Measurements from ENCODE around the gene CCDC81. TPM values are rescaled to one million over a fixed set of nuclear protein-coding genes. Genes with fewer than 3 reads are reported as not detected.

The CCDC81 gene
- total and polyA plus RNA-seq, 9 of the 15 experiments (the other 6 are each of a cell fraction or from before 2014, with no cell fraction given) = 0.16 to 1.0 (median 0.41) TPM

DNA sequence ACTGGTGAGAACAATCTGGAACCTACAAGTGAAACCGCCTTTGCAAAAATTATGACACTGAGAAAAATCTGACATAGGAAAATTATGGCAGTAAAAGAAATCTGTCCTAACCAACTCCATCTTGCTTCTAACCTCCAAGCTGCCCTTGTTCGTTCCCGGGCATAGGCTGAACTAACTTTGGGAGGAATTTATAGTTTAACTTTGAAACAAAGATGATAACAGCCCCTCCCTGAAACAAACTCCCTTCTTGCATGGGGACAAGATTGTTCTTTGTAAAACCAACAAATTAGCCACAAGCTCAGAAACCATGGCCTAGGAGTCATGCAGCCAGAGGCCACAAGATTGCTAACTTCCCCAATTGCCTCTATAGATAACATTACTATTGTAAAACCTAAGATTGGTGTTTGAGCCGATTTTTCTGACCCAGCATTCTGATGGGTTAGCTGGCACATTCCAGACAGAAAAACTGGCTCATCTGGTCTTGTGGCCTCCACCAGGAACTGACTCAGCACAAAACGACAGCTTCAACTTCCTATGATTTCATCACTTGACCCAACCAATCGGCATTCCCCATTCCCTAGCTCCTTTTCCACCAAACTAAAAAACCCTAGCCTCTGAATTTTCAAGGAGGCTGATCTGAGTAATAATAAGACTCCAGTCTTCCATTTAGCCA lies 3.6 kb upstream of the CCDC81 start (continued):
- TF ChIP-seq, protein P1, sequence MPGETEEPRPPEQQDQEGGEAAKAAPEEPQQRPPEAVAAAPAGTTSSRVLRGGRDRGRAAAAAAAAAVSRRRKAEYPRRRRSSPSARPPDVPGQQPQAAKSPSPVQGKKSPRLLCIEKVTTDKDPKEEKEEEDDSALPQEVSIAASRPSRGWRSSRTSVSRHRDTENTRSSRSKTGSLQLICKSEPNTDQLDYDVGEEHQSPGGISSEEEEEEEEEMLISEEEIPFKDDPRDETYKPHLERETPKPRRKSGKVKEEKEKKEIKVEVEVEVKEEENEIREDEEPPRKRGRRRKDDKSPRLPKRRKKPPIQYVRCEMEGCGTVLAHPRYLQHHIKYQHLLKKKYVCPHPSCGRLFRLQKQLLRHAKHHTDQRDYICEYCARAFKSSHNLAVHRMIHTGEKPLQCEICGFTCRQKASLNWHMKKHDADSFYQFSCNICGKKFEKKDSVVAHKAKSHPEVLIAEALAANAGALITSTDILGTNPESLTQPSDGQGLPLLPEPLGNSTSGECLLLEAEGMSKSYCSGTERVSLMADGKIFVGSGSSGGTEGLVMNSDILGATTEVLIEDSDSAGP (CRISPR knock-in tag; IDR thresholded peaks at IDR 0.05) = no peak
- TF ChIP-seq DMBX1 (CRISPR knock-in tag; IDR thresholded peaks at IDR 0.05; ENCODE audit: borderline replicate concordance) (peak; percentile 70; the same call in 1 of the 2 replicates), MAFG (tag; conservative IDR thresholded peaks at IDR 0.05) (peak; percentile 93), TEAD4 (IDR thresholded peaks at IDR 0.05; ENCODE audit: low read length) (peak; percentile 42; the same call in 1 of the 2 replicates), TEAD4 (CRISPR knock-in tag; IDR thresholded peaks at IDR 0.05; ENCODE audit: borderline replicate concordance) (0 out of 2 replicates have a peak, but pooled peaks have one; percentile 34), NR4A1 (CRISPR knock-in tag; IDR thresholded peaks at IDR 0.05) (no peak), NR4A1 (tag; IDR thresholded peaks at IDR 0.05) (0 out of 2 replicates have a peak, but pooled peaks have one; percentile 38), PTTG1 (tag; IDR thresholded peaks at IDR 0.05; ENCODE audit: low read depth) (peak; percentile 72), ZBTB17 (CRISPR knock-in tag; IDR thresholded peaks at IDR 0.05) (peak; percentile 32; the same call in 1 of the 2 replicates), ZNF311 (CRISPR knock-in tag; IDR thresholded peaks at IDR 0.05) (0 out of 2 replicates have a peak, but pooled peaks have one; percentile 59), ZNF740 (CRISPR knock-in tag; IDR thresholded peaks at IDR 0.05) (no peak), ZNF740 (tag; IDR thresholded peaks at IDR 0.05) (peak in 1 of 2 experiments; percentile 71; a peak in 1 of 4 replicates), ZNF175 (CRISPR knock-in tag; IDR thresholded peaks at IDR 0.05; ENCODE audit: low read depth) (0 out of 2 replicates have a peak, but pooled peaks have one; percentile 27), CHCHD3 (CRISPR knock-in tag; IDR thresholded peaks at IDR 0.05) (no peak), CC2D1A (IDR thresholded peaks at IDR 0.05) (peak; percentile 29; the same call in 1 of the 2 replicates), FOSL1 (tag; conservative IDR thresholded peaks at IDR 0.05) (peak; percentile 37; the same call in 1 of the 2 replicates), BMI1 (IDR thresholded peaks at IDR 0.05; ENCODE audit: low read length) (no peak)
- TF ChIP-seq, protein P2, sequence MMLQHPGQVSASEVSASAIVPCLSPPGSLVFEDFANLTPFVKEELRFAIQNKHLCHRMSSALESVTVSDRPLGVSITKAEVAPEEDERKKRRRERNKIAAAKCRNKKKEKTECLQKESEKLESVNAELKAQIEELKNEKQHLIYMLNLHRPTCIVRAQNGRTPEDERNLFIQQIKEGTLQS (IDR thresholded peaks at IDR 0.05) = peak; percentile 74
- TF ChIP-seq, protein P2 (CRISPR knock-in tag; conservative IDR thresholded peaks at IDR 0.05) = no peak
- TF ChIP-seq, protein P3, sequence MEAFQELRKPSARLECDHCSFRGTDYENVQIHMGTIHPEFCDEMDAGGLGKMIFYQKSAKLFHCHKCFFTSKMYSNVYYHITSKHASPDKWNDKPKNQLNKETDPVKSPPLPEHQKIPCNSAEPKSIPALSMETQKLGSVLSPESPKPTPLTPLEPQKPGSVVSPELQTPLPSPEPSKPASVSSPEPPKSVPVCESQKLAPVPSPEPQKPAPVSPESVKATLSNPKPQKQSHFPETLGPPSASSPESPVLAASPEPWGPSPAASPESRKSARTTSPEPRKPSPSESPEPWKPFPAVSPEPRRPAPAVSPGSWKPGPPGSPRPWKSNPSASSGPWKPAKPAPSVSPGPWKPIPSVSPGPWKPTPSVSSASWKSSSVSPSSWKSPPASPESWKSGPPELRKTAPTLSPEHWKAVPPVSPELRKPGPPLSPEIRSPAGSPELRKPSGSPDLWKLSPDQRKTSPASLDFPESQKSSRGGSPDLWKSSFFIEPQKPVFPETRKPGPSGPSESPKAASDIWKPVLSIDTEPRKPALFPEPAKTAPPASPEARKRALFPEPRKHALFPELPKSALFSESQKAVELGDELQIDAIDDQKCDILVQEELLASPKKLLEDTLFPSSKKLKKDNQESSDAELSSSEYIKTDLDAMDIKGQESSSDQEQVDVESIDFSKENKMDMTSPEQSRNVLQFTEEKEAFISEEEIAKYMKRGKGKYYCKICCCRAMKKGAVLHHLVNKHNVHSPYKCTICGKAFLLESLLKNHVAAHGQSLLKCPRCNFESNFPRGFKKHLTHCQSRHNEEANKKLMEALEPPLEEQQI (IDR thresholded peaks at IDR 0.05) = 0 out of 2 replicates have a peak, but pooled peaks have one; percentile 36
- TF ChIP-seq, protein P4, sequence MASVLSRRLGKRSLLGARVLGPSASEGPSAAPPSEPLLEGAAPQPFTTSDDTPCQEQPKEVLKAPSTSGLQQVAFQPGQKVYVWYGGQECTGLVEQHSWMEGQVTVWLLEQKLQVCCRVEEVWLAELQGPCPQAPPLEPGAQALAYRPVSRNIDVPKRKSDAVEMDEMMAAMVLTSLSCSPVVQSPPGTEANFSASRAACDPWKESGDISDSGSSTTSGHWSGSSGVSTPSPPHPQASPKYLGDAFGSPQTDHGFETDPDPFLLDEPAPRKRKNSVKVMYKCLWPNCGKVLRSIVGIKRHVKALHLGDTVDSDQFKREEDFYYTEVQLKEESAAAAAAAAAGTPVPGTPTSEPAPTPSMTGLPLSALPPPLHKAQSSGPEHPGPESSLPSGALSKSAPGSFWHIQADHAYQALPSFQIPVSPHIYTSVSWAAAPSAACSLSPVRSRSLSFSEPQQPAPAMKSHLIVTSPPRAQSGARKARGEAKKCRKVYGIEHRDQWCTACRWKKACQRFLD (CRISPR knock-in tag; IDR thresholded peaks at IDR 0.05) = 0 out of 2 replicates have a peak, but pooled peaks have one; percentile 26
